Activated CD8-positive, alpha-beta memory T cell treated with anti-CD3 and anti-CD28 coated beads, Interleukin-2, amount 50 U/mL, for 24 hours (primary cell): ENCODE results near the gene ALOXE3.
"Not testable (repeated sequence)": the region's sequence is repeated elsewhere in the genome, so short reads cannot be mapped to it uniquely, and the experiment has no call there.

ENCODE experiments used
- DNase-seq: peaks from one replicate; pipeline ENCODE4 v3.0.0-alpha.2; 2020; ENCODE audit errors: extremely low read depth

Gene ALOXE3

DNA sequence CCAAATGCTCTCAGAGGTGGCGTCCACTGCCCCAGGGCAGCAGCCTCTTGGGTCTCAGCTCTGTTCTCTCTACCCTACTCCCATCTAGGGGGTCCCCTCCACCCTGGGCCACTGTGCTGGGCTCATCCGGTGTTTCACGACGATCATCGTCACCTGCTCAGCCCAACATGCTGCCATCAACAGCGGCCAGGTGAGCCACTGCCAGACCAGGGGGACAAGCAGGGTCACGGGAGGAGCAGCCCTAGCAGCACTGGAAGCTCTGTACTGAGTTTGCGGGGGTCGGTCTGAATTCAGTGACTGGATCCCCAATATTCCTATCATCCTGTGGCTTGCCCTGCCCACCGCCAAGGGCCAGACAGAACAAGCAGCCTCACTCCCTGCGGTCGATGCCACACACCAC lies 46.8 kb downstream of the ALOXE3 start:
- no peak for DNase-seq

DNA sequence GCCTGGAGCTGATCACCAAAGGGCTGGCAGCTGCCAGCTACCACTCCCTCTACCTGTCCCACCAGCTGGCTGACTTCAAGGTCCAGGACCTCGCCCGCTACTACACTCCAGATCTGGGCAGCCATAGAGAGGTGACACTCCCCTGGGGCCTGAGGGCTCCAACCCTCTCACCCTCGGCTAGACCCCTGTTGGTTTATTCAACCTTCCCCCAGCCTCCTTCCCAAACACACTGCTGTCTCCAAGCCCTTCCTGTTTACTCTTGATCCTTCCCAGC lies 48.8 kb downstream of the ALOXE3 start:
- DNase-seq, result no peak

- no peak for DNase-seq
Observed at GRCh38 chr17:8068736-8069586, 49.4 kb downstream of the ALOXE3 start.

DNA sequence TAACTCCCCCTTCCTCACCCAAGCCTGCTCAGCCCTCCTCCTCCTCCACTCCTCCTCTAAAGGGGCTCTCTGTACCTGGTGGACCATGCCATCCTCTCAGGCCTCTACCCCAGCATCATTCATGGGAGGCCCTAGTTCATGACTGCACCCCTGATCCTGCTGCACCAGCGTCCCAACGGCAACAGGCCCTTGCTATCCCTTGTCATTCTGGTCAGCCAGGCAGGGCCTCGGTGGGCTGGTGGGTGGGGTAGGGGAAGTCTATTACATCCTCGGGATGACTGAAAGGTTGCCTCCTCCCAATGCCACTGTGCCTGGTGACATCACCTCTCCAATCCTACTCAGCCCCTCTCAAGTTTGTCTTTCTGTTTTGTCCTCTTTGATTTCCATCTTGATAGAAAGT lies 50.5 kb downstream of the ALOXE3 start:
- no peak for DNase-seq

DNA sequence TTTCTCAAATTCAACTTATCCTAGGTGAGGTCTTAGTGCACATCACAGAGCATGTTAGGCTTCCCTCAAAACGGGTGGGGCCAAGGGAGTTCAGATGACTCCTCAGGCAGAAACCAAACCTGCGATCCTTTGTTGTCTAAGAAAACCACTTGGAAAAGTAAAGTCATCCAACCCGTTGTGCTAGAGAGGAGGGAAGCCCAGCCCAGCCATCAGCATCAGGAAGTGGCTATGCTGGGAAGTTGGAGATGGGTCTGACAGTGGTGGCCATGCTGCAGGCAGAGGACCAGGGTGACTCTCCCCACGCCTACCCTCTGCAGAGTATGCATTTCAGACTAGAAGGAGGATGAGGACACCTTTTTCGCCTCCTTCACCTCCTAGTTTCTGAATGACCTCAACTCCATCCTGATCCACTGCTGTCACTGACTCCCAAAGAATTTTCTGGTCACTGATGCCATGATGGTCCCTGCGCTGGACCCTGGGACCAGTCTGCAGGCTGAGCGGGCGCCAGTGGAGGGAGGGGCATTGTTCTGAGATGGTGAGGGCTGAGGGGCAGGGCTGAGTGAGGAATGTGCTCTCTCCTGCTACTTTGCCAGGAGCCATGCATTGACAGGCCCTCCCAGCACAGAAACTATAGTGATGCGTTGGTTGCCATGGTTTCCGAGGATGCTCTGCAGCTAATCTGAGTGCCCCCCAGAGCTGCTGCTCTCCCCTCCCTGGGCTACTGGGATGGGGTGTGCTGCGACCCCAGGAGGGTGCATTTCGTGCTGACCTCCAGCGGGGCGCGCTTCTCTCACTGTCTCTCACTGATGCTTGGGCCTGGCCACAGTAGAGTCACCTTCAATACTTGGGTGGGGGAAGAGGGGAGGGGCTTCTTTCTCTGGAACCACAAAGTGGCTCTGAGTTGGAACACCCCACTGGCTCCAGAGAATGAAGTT lies 51.2 kb downstream of the ALOXE3 start:
- DNase-seq, result no peak

DNA sequence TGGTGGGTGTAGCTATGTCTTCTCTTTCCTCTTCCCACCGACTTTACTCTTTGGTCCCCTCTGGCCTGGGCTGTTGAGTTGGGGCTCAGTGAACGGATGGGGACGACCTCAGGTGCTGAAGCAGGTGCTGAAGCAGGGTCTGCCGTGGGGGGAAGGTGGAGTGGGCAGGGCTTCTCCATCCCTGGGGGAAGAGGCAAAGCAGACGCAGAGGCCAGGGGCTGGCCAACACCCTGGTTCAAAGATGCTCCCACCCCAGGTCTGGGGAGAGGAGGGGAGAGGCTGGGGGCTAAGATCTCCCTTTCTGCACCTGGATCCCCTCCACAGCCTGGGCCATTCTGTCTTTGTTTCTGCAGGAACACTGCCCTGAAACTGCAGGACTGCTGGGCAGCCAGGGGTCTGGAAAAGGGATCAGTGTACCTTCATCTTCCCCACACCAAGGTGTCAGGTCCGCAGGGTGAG lies 53.7 kb downstream of the ALOXE3 start:
- DNase-seq, result no peak

- DNase-seq, result no peak
Observed at GRCh38 chr17:8063761-8064534, 54.4 kb downstream of the ALOXE3 start.

DNA sequence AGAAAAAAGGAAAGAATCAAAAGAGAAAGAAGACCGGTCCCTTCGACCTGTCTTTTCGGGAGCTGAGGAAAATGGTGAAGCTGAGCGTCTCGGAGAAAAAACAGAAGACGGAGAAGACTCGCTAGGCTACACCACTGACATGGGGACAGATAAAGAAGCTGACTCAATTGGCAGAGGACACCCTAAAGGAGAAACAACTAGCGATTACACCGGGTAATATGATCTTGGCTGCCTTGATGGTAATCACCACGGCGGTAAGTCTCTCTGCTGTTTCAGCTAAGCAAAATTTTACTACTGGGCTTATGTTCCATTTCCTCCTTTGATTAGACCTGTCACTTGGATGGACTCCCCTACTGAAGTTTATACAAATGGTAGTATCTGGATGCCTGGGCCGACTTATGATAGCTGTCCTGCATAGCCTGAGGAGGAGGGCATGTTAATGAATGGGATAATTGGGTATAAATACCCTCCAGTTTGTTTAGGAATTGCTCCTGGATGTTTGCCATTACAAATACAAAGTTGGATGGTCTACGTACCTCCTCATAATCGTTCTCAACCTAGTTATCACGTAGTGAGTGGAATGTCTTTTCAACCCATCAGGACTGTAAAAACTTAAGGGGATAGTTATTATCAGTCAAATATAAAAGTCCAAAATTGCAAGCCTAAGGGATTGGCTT lies 55.4 kb downstream of the ALOXE3 start:
- DNase-seq, result no peak

GRCh38 chr17:8062435-8062806 lies 55.9 kb downstream of the ALOXE3 start:
- no peak for DNase-seq

DNA sequence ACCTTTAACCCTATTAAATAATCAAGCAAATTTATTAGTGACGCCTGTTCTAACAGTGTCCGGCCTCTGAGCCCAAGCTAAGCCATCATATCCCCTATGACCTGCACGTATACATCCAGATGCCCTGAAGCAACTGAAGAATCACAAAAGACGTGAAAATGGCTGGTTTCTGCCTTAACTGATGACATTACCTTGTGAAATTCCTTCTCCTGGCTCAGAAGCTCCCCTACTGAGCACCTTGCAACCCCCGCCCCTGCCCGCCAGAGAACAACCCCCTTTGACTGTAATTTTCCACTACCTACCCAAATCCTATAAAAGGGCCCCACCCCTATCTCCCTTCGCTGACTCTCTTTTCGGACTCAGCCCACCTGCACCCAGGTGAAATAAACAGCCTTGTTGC lies 56.5 kb downstream of the ALOXE3 start:
- not testable (repeated sequence) for DNase-seq

- peak; percentile 24 for DNase-seq
Observed at GRCh38 chr17:8060274-8060673, 58.0 kb downstream of the ALOXE3 start.

- no peak for DNase-seq
Observed at GRCh38 chr17:8059131-8059530, 59.2 kb downstream of the ALOXE3 start.

DNA sequence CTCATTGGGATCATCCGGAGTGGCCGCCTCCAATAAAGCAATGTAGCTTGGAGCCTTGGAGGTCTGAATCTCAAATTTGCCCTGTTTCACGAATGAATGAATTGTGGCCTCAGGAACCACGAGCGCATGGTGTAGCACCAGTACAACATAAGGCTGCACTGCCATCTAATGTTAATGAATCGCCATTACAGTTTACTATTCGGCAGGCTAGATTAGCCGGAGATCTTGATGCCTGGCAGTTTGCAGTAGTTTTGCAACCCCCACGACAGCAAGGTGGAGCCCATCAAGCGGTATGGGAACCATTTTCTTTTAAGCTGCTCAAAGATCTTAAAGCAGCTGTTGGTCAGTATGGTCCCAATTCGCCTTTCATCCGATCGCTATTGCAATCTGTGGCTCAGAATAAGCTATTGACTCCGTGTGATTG lies 60.6 kb downstream of the ALOXE3 start:
- DNase-seq, result no peak

- DNase-seq, result no peak
Observed at GRCh38 chr17:8056976-8057625, 61.2 kb downstream of the ALOXE3 start.

DNA sequence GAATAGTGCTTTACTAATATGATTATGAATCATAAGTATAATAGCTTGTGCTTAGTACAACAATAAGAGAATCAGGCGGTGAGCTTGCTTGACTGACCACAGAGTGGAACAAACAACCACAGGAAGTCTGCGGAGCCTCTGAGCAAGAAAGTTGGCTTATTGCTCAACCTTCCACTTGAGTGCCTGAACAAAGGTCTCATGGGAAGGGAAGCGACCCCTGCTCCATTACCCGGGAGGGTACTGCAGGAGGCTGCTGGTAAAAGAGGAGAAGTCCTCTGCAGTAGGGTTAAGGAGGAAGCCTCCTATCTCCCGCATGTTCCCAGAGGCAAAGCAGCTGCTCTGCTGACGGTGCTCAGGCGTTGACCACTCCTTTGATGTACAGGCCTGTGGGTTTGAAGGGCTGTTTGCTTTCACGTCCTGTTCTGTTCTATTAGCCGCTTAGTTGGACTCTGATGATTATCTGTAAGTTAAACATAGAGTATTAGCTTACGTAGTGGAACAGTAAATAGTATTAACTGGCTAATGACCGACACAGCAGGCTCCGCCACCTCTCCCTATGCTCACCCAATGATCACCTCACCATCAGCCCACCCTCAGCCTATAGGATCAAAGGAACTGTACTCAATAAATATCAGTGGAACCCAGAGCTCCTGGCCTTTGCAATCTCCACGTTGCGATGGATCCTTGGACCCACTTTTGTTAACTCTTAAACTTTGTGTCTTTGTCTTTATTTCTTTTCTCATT lies 61.9 kb downstream of the ALOXE3 start:
- no peak for DNase-seq

GRCh38 chr17:8055851-8056231 lies 62.5 kb downstream of the ALOXE3 start:
- DNase-seq, result no peak

DNA sequence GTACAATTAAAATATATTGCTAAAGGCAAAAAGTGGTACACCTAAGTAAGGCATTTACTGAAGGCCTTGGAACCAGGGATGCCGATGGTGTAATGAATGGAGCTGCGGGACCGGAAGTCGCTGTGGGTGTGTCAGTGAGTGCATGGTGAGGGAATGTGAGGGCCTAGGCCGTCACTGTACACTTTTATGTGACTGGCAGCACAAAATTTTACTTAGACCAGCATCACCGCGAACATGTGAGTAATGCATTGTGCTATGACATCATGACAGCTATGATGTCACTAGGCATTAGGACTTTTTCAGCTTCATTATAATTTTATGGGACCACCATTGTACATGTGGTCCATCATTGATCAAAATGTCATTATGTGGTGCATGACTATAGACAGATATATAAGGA lies 64.7 kb downstream of the ALOXE3 start:
- no peak for DNase-seq

DNA sequence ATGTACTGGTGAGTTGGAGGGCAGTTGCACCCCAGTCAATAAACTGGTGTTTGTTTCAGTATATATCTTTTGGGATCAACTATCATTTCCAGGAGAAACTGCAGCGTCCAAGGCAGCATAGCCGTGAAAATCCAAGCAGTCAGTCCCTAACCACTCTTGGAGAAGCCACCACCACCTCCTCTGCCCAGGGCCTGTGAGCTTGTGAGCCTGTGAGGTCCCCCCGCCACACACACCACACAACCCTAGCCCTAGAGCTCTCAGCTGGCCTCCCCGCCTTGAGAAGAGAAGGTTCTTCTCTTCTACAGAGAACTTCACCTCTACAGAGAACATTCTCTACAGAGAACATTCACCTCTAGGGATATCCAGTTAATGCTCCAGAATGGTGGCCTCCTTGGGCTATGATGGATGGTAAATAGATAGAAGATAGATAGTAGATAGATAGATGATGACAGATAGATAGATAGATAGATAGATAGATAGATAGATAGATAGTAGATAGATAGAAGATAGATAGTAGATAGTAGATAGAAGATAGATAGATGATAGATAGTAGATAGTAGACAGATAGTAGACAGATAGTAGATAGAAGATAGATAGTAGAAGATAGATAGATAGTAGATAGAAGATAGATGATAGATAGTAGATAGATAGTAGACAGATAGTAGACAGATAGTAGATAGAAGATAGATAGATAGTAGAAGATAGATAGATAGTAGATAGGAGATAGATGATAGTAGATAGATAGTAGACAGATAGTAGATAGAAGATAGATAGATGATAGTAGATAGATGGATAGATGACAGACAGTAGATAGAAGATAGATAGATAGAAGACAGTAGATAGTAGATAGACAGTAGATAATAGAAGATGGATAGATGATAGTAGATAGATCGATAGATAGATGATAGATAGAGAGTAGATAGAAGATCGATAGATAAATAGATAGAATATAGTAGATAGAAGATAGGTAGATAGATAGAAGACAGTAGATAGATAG lies 65.8 kb downstream of the ALOXE3 start:
- DNase-seq, result no peak

- DNase-seq, result no peak
Observed at GRCh38 chr17:8051831-8052230, 66.5 kb downstream of the ALOXE3 start.
